Tibial nerve (tissue), 4 donors: ENCODE data around the gene CCDC159. TPM values are rescaled to one million over a fixed set of nuclear protein-coding genes. Genes with fewer than 3 reads are reported as not detected.

ENCODE experiments used
- DNase-seq, 2 donors: peaks; one replicate each; pipeline ENCODE4 v3.0.0-alpha.2; 2019; ENCODE audit warnings: low spot score in 2 of 2
- H3K27ac ChIP-seq, 4 donors: fragments of 200-600 bp; sonication (generic) in 3 of 4; one replicate each; pipeline ENCODE4 v1.5.1; 2017 to 2019; ENCODE audit warnings: mild to moderate bottlenecking in 1 of 4
- H3K27me3 ChIP-seq, 2 donors: fragments of 200-600 bp; sonication (generic) in 1 of 2; one replicate each; pipeline versions ENCODE4 v1.5.1 to v1.6.0; 2017 to 2019
- H3K36me3 ChIP-seq, 3 donors: fragments of 200-600 bp; sonication (generic); one replicate each; pipeline ENCODE4 v1.5.1; 2018 to 2019
- H3K4me1 ChIP-seq, 4 donors: fragments of 200-600 bp; sonication (generic) in 3 of 4; one replicate each; pipeline ENCODE4 v1.5.1; 2017 to 2019
- H3K4me3 ChIP-seq, 4 donors: fragments of 200-600 bp; sonication (generic) in 3 of 4; one replicate each; pipeline ENCODE4 v1.5.1; 2017 to 2019; ENCODE audit warnings: mild to moderate bottlenecking in 1 of 4, moderate library complexity in 1 of 4
- H3K9me3 ChIP-seq, 4 donors: fragments of 200-600 bp; sonication (generic) in 3 of 4; one replicate each; pipeline ENCODE4 v1.5.1; 2017 to 2019
- CTCF ChIP-seq, 5 experiments: fragments of 200-600 bp in 3 of 5; fragments of 450-650 bp in 2 of 5; sonication (generic) in 3 of 5; IDR thresholded peaks; one replicate each; pipeline ENCODE4 v1.5.1; 2016 to 2019; ENCODE audit warnings: antibody characterized with exemption in 5 of 5, mild to moderate bottlenecking in 3 of 5, moderate library complexity in 2 of 5
- EP300 ChIP-seq, 2 donors: sonication (generic); formaldehyde crosslinking; IDR thresholded peaks; one replicate each; pipeline ENCODE4 v1.6.1; 2017; ENCODE audit warnings: antibody characterized with exemption in 2 of 2, mild to moderate bottlenecking in 1 of 2
- POLR2A ChIP-seq, 2 donors: fragments of 450-650 bp; IDR thresholded peaks; one replicate each; pipeline ENCODE4 v1.6.1; 2017; ENCODE audit warnings: antibody characterized with exemption in 2 of 2, mild to moderate bottlenecking in 2 of 2, moderate library complexity in 2 of 2
- WGBS, 2 donors: methylation state at CpG; one replicate each; pipeline ENCODE4 v1.1.5; 2018; 5-methylcytosine and 5-hydroxymethylcytosine counted together
- total RNA-seq, 4 donors: library from RNA; depleted of rRNA; stranded (reverse); fragments of >200 nt; gene quantifications; one replicate each; pipeline ENCODE4 v1.1.0, GENCODE V29; 2016

Gene CCDC159
- total RNA-seq, 4 donors from 2014 or later, result 23.2 to 33.7 (median 30.8) TPM

DNA sequence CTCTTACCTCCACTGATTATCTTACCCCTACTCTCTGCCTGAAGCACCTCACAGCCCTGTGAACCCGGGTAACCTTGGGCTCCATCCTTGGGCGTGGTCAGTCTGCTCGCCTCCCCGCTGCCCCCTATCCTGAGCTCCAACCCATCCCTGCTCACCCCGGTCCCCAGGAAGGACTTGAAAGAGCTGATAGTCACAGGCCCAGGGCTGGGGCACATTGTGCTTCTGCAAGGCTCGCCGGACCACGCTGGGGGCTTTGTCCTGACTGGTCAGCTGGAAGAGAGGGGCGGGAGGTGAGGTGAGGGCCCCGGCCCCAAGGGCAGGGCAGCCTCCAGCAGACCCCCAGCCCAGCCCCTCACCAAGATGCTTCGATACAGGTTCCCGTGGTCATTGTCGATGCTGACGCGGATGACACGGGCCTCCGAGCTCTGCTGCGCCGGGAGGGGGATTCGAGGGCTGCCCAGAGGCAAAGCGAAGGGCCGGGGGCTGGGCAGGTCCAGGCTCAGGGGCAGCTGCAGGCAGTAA lies 50.8 kb downstream of the CCDC159 start:
- 85% methylated on average over 18 to 22 of the region's 22 CpGs for whole genome bisulfite sequencing, 2 donors
- no peaks in the 10 kb centered on the region for H3K9me3 ChIP-seq
- TF ChIP-seq CTCF (IDR thresholded peaks at IDR 0.05) (no peak), POLR2A (IDR thresholded peaks at IDR 0.05) (no peak), EP300 (IDR thresholded peaks at IDR 0.05) (no peak)
- no peak for DNase-seq
- no peaks in the 10 kb centered on the region for H3K36me3 ChIP-seq
- no peaks in the 10 kb centered on the region for H3K4me1 ChIP-seq
- H3K27ac ChIP-seq, result no peak overlapping the region
- no peaks in the 10 kb centered on the region for H3K27me3 ChIP-seq
- H3K4me3 ChIP-seq, result no peak overlapping the region

GRCh38 chr19:11399667-11400066 lies 53.3 kb downstream of the CCDC159 start:
- no peaks in the 10 kb centered on the region for H3K36me3 ChIP-seq
- no peak for DNase-seq
- H3K9me3 ChIP-seq, result no peaks in the 10 kb centered on the region
- no peaks in the 10 kb centered on the region for H3K27me3 ChIP-seq
- no peak for TF ChIP-seq CTCF (IDR thresholded peaks at IDR 0.05)
- TF ChIP-seq EP300 (IDR thresholded peaks at IDR 0.05), result no peak
- TF ChIP-seq POLR2A (IDR thresholded peaks at IDR 0.05), result no peak
- no peak overlapping the region for H3K27ac ChIP-seq
- no peak overlapping the region for H3K4me3 ChIP-seq
- WGBS, 2 donors, result 86 to 95% methylated on average over 7 to 9 of the region's 9 CpGs
- H3K4me1 ChIP-seq, result no peaks in the 10 kb centered on the region

- 46 to 76% methylated on average over 1 of the region's 1 CpG for WGBS, 2 donors
- no peak for TF ChIP-seq EP300 (IDR thresholded peaks at IDR 0.05)
- no peak for TF ChIP-seq POLR2A (IDR thresholded peaks at IDR 0.05)
- TF ChIP-seq CTCF (IDR thresholded peaks at IDR 0.05), result no peak
- Histone ChIP-seq H3K4me1 (no peaks in the 10 kb centered on the region), H3K27ac (no peak overlapping the region), H3K9me3 (no peaks in the 10 kb centered on the region), H3K36me3 (no peaks in the 10 kb centered on the region), H3K27me3 (peaks cover 0 to 4% of the 10 kb centered on the region in 2 donors), H3K4me3 (no peak overlapping the region)
- DNase-seq, result no peak
These were observed 54.5 kb downstream of the CCDC159 start for GRCh38 chr19:11400798-11401197.

DNA sequence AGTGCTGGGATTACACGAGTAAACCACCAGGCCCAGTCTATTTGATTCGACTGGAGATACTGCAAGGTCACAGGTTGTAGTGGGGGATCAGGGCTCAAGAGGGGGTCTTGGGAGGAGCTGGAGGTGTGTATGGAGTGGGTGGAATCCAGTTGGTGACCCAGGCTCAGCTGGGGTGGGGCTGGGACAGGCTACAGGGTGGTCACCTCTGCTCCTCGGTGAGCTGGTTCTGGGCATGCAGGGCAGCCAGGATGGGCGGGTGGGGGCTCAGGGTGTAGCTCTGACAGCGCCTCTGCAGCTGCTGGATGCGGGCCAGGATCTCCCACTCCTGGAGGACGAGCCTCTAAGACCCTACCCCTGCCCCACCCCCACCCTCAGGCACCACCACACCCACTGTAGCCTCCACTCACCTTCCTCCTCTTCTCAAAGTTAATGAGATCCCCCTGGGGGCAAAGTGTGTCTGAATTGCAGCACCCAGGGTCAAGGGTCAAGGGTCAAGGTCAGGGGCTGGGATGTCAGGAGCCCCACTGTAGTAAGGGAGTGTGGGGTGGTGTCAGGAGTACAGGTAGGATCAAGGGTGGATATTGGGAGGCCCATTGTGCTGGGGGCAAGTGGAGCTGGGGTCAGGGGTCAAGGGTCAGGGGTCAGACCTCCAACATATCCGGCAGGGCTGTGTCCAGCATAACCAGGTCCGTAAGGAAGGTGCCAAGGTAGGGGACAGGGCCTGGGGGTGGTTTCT lies 55.7 kb downstream of the CCDC159 start:
- H3K9me3 ChIP-seq, result no peaks in the 10 kb centered on the region
- no peaks in the 10 kb centered on the region for H3K36me3 ChIP-seq
- peaks cover 0 to 16% of the 10 kb centered on the region in 2 donors for H3K27me3 ChIP-seq
- peaks cover 0 to 6% (median 0%) of the 10 kb centered on the region in 4 donors for H3K4me1 ChIP-seq
- 77 to 82% methylated on average over 9 of the region's 9 CpGs for WGBS, 2 donors
- H3K4me3 ChIP-seq, result no peak overlapping the region
- H3K27ac ChIP-seq, result no peak overlapping the region
- TF ChIP-seq POLR2A (IDR thresholded peaks at IDR 0.05) (no peak), EP300 (IDR thresholded peaks at IDR 0.05) (no peak), CTCF (IDR thresholded peaks at IDR 0.05) (no peak)
- DNase-seq, result no peak

Other genes starting within 250 kb of the CCDC159 start
- gene SPC24, start 190.7 kb upstream of the CCDC159 start, total RNA-seq, result 10 to 100 TPM in 1 of 4 donors, 1 to 10 TPM in 3; 2.6 to 20.4 (median 4.4) TPM
- 100 to 1,000 TPM; 355 to 752 (median 582) TPM for gene KANK2, start 149.0 kb upstream of the CCDC159 start, total RNA-seq
- 10 to 100 TPM in 2 of 4 donors, 1 to 10 TPM in 1, not detected in 1; 2.0 to 13.2 (median 10.8) TPM for gene ANGPTL8, start 106.9 kb upstream of the CCDC159 start, total RNA-seq
- gene DOCK6, start 84.0 kb upstream of the CCDC159 start, total RNA-seq, result 10 to 100 TPM; 37.5 to 92.7 (median 49.2) TPM
- not detected for gene TSPAN16, start 50.4 kb upstream of the CCDC159 start, total RNA-seq
- 10 to 100 TPM; 12.9 to 20.8 (median 17.9) TPM for gene RAB3D, start 6.9 kb upstream of the CCDC159 start, total RNA-seq
- 100 to 1,000 TPM; 145 to 238 (median 189) TPM for gene TMEM205, start 251 bp upstream of the CCDC159 start, total RNA-seq
- gene PLPPR2, start 8.9 kb downstream of the CCDC159 start, total RNA-seq, result 10 to 100 TPM; 20.1 to 82.2 (median 33.8) TPM
- 1 to 10 TPM; 2.3 to 5.7 (median 2.8) TPM for gene SWSAP1, start 28.1 kb downstream of the CCDC159 start, total RNA-seq
- gene EPOR, start 37.8 kb downstream of the CCDC159 start, total RNA-seq, result 10 to 100 TPM in 1 of 4 donors, 1 to 10 TPM in 3; 3.5 to 10.0 (median 7.5) TPM
- gene RGL3, start 72.8 kb downstream of the CCDC159 start, total RNA-seq, result 10 to 100 TPM in 2 of 4 donors, 1 to 10 TPM in 2; 5.7 to 17.9 (median 11.0) TPM
- 1 to 10 TPM in 1 of 4 donors, under 1 TPM in 1, not detected in 2; 0.42 to 1.3 TPM for gene ODAD3, start 88.6 kb downstream of the CCDC159 start, total RNA-seq
- 100 to 1,000 TPM in 1 of 4 donors, 10 to 100 TPM in 3; 94.0 to 101 (median 97.4) TPM for gene PRKCSH, start 89.1 kb downstream of the CCDC159 start, total RNA-seq
- not detected for gene ELAVL3, start 134.5 kb downstream of the CCDC159 start, total RNA-seq
- 10 to 100 TPM in 2 of 4 donors, 1 to 10 TPM in 2; 7.2 to 22.9 (median 11.7) TPM for gene ZNF653, start 159.3 kb downstream of the CCDC159 start, total RNA-seq
- gene ECSIT, start 182.6 kb downstream of the CCDC159 start, total RNA-seq, result 10 to 100 TPM; 45.2 to 81.6 (median 58.4) TPM
- 10 to 100 TPM; 21.3 to 43.3 (median 27.3) TPM for gene CNN1, start 192.3 kb downstream of the CCDC159 start, total RNA-seq
- gene ELOF1, start 212.7 kb downstream of the CCDC159 start, total RNA-seq, result 10 to 100 TPM; 26.8 to 34.1 (median 28.9) TPM
- 10 to 100 TPM in 3 of 4 donors, 1 to 10 TPM in 1; 4.8 to 12.6 (median 10.7) TPM for gene ACP5, start 231.1 kb downstream of the CCDC159 start, total RNA-seq